Stimulated activated CD8-positive, alpha-beta memory T cell treated with anti-CD3 and anti-CD28 coated beads, Interleukin-15, amount 100 ng/mL, for 24 hours (primary cell): ENCODE data around the gene SAFB2.

ENCODE experiments used
- DNase-seq: peaks from one replicate; pipeline ENCODE4 v3.0.0-alpha.2; 2020; ENCODE audit warnings: low read depth

The SAFB2 gene

DNA sequence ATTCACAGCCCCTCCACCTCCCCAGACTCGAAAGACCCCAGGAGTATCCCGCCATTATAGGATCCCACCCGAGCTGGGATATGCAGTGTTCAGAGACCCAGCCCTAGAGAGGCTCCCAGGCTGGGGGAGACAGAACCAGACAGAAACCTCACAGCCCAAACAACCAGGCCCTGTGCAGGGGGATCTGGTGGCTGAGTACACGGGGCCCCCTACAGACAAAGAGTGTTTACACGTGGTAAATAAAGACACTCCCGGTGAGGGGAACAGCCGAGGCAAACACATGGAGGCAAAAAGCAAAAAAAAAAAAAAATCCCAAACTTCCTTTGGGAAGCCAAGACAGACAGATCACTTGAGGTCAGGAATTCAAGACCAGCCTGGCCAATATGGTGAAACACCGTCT, 79.9 kb downstream of the SAFB2 start:
- DNase-seq: no peak

- no peak for DNase-seq
Observed at GRCh38 chr19:5541456-5541855, 81.1 kb downstream of the SAFB2 start.

DNA sequence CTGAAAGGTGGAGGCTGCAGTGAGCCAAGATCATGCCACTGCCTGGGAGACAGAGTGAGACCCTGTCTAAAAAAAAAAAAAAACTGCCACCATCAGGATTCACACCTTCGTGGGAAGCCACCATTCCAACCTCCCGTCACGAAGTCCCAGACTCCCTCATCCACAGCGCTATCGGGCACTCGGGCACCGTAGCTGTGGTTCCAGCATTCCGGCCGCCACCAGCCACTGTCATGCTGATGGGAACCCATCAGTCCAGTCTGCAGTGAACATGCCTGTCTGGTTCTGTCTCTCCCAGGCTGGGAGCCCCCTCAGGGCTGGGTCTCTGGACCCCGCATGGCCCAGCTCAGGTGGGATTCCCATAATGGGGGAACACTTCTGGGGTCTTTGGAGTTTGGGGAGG, 82.4 kb downstream of the SAFB2 start:
- DNase-seq: no peak

GRCh38 chr19:5537870-5538269, 84.7 kb downstream of the SAFB2 start:
- DNase-seq: no peak
